ENCODE measurements around the gene NTRK1. TPM values are rescaled to one million over a fixed set of nuclear protein-coding genes. Genes with fewer than 3 reads are reported as not detected.

Gene NTRK1
- polyA plus RNA-seq, 1 of the 3 experiments (the other 2 are of a cell fraction) = 0.97 TPM

DNA sequence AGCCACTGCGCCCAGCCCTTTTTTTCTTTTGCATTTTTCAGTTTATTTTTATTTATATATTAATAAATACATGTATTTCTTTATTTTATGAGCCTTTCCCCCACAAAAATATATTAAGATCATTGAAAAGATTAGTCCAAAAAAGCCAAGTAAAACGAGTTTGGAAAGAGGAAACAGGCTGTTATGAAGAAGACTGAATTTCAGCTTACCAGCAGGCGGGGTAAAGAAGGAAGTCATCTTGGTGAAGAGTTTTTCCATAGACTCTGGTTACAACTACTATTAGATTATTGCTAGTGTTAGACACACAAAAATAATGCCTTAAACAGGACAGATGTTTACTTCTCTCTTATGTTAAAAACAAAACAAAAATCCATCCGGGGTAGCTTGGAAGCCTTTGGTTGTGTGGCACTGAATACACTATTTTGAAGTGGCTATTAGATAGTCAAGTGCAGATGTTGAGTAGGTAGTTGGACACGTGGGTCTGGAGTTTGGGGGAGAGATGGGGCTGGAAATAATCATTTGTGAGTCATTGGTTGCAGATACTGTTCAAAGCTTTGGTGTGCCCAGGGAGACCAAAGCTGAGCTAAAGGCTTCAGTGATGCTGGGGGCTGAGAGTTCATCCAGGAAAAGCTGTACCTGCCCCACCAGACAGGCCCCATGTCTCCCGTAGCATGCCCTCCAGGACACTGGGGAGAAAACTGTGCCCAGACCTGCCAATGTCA lies 51.1 kb downstream of the NTRK1 start:
- Histone ChIP-seq H3K36me3 (replicated peaks in 1 of 2; ENCODE audit: control insufficient read depth in 1 of 2, insufficient read depth in 2 of 2, low read length in 1 of 2) (no peaks in the 10 kb centered on the region), H3K4me1 (ENCODE audit: control insufficient read depth in 1 of 2, insufficient read depth in 2 of 2, low read depth in 1 of 2, low read length in 1 of 2) (peaks cover 11 to 42% of the 10 kb centered on the region in 2 experiments; a peak in 3 of 4 replicates), H3K9me2 (no peaks in the 10 kb centered on the region), H3K9me3 (no peaks in the 10 kb centered on the region), H3K4me2 (no peak overlapping the region), H4K20me1 (ENCODE audit: insufficient read depth) (no peaks in the 10 kb centered on the region), H3F3A (replicated peaks; ENCODE audit: insufficient read depth) (no peaks in the 10 kb centered on the region), H3K9ac (no peak overlapping the region), H3K79me2 (ENCODE audit: insufficient read depth) (no peaks in the 10 kb centered on the region), H3K27ac (ENCODE audit: low read depth in 2 of 2, low read length in 1 of 2) (peak overlapping the region in 1 of 2 experiments; percentile 94; a peak in 2 of 4 replicates), H3K4me3 (ENCODE audit: low read depth in 2 of 2, low read length in 1 of 2) (no peak overlapping the region), H2AFZ (ENCODE audit: low read depth) (no peak overlapping the region), H3K27me3 (ENCODE audit: insufficient read depth) (no peaks in the 10 kb centered on the region)
- ChIA-PET CTCF (interaction anchor here (0.7 to 6.9 kb wide), 15 partner anchors 13 to 265 kb away, joined by 3 to 182 read pairs (median 4); partner anchors contain the start of genes INSRR, LRRC71, NTRK1 and PEAR1), POLR2A (interaction anchor here (2.7 kb wide), 1 partner anchor 15 kb away, joined by 15 read pairs; no protein-coding TSS in a partner anchor)
- WGBS (ENCODE audit: low lambda C conversion rate) = 58% methylated on average over 5 of the region's 6 CpGs
- no peak for DNase-seq
- TF ChIP-seq SMC3 (IDR thresholded peaks at IDR 0.05; ENCODE audit: low read depth, low read length) (no peak), TCF12 (IDR thresholded peaks at IDR 0.05) (0 out of 2 replicates have a peak, but pooled peaks have one; percentile 7)
- TF ChIP-seq, protein P1, sequence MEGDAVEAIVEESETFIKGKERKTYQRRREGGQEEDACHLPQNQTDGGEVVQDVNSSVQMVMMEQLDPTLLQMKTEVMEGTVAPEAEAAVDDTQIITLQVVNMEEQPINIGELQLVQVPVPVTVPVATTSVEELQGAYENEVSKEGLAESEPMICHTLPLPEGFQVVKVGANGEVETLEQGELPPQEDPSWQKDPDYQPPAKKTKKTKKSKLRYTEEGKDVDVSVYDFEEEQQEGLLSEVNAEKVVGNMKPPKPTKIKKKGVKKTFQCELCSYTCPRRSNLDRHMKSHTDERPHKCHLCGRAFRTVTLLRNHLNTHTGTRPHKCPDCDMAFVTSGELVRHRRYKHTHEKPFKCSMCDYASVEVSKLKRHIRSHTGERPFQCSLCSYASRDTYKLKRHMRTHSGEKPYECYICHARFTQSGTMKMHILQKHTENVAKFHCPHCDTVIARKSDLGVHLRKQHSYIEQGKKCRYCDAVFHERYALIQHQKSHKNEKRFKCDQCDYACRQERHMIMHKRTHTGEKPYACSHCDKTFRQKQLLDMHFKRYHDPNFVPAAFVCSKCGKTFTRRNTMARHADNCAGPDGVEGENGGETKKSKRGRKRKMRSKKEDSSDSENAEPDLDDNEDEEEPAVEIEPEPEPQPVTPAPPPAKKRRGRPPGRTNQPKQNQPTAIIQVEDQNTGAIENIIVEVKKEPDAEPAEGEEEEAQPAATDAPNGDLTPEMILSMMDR (IDR thresholded peaks at IDR 0.05) = no peak

DNA sequence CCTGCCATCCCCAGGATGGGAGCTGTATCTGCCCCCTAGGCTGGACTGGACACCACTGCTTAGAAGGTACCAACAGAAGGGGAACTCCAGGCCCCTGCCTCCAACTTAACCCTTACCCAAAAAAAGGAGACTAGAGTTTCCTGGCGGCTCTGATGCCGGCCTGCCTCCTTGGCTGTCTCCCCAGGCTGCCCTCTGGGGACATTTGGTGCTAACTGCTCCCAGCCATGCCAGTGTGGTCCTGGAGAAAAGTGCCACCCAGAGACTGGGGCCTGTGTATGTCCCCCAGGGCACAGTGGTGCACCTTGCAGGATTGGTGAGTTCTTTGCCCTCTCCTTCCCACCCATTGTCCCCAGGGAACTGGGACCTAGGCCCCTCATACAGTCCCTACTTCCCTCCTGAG lies 51.6 kb downstream of the NTRK1 start:
- H3F3A ChIP-seq (replicated peaks; ENCODE audit: insufficient read depth) = no peaks in the 10 kb centered on the region
- no peaks in the 10 kb centered on the region for H3K27me3 ChIP-seq (ENCODE audit: insufficient read depth)
- WGBS (ENCODE audit: low lambda C conversion rate) = 80% methylated on average over 1 of the region's 2 CpGs
- CTCF ChIA-PET = interaction anchor here (0.8 to 6.9 kb wide), 11 partner anchors 14 to 223 kb away, joined by 3 to 182 read pairs (median 8); partner anchors contain the start of genes INSRR, LRRC71, NTRK1 and PEAR1
- no peak for TF ChIP-seq RXRA (IDR thresholded peaks at IDR 0.05; ENCODE audit: borderline replicate concordance, low read depth)
- H3K4me2 ChIP-seq = no peak overlapping the region
- H4K20me1 ChIP-seq (ENCODE audit: insufficient read depth) = no peaks in the 10 kb centered on the region
- no peak overlapping the region for H3K9ac ChIP-seq
- no peak overlapping the region for H3K4me3 ChIP-seq (ENCODE audit: low read depth in 2 of 2, low read length in 1 of 2)
- no peaks in the 10 kb centered on the region for H3K9me3 ChIP-seq
- no peaks in the 10 kb centered on the region for H3K79me2 ChIP-seq (ENCODE audit: insufficient read depth)
- POLR2A ChIA-PET = interaction anchor here (1.2 to 2.7 kb wide), 3 partner anchors 9 to 18 kb away, joined by 3 to 15 read pairs (median 3); no protein-coding TSS in a partner anchor
- peak overlapping the region in 1 of 2 experiments; percentile 94; a peak in 2 of 4 replicates for H3K27ac ChIP-seq (ENCODE audit: low read depth in 2 of 2, low read length in 1 of 2)
- H2AFZ ChIP-seq (ENCODE audit: low read depth) = no peak overlapping the region
- H3K4me1 ChIP-seq (ENCODE audit: control insufficient read depth in 1 of 2, insufficient read depth in 2 of 2, low read depth in 1 of 2, low read length in 1 of 2) = peaks cover 11 to 42% of the 10 kb centered on the region in 2 experiments; a peak in 3 of 4 replicates
- no peak for DNase-seq
- H3K9me2 ChIP-seq = no peaks in the 10 kb centered on the region
- H3K36me3 ChIP-seq (replicated peaks in 1 of 2; ENCODE audit: control insufficient read depth in 1 of 2, insufficient read depth in 2 of 2, low read length in 1 of 2) = no peaks in the 10 kb centered on the region
